CD4-positive, CD25-positive, alpha-beta regulatory T cell (primary cell): ENCODE data around the gene MAP3K5. TPM values are rescaled to one million over a fixed set of nuclear protein-coding genes. Genes with fewer than 3 reads are reported as not detected.

Experiments used
- ATAC-seq, 2 donors: fragments of 150-1000 bp; cut with Tn5 transposase; one replicate each; pipeline ENCODE4 v1.10.0; 2021; ENCODE audit warnings: low read depth in 2 of 2, moderate number of reproducible peaks in 2 of 2, moderate library complexity in 1 of 2
- DNase-seq, 3 donors: peaks; one replicate each; pipeline versions ENCODE4 v3.0.0 to v3.0.0-alpha.2; 2012 to 2022; ENCODE audit warnings: mixed read lengths in 1 of 3
- H3K27ac ChIP-seq: one replicate; pipeline ENCODE4 v1.7.0; 2013; ENCODE audit warnings: mild to moderate bottlenecking, low read length; ENCODE audit not compliant: insufficient read depth, poor library complexity, severe bottlenecking
- H3K27me3 ChIP-seq: one replicate; pipeline ENCODE4 v1.7.0; 2013; ENCODE audit warnings: low read length; ENCODE audit not compliant: control insufficient read depth, insufficient read depth
- H3K36me3 ChIP-seq: one replicate; pipeline ENCODE4 v1.7.0; 2013; ENCODE audit warnings: mild to moderate bottlenecking, low read length, moderate library complexity; ENCODE audit not compliant: control insufficient read depth, insufficient read depth
- H3K4me1 ChIP-seq: 2 replicates; pipeline ENCODE4 v1.7.0; 2013; ENCODE audit warnings: mild to moderate bottlenecking, low read length; ENCODE audit not compliant: insufficient read depth, control insufficient read depth, poor library complexity, severe bottlenecking
- H3K4me3 ChIP-seq: one replicate; pipeline ENCODE4 v1.7.0; 2013; ENCODE audit warnings: low read depth, mild to moderate bottlenecking, low read length, moderate library complexity
- H3K9me3 ChIP-seq, 2 experiments: 1 replicate in 1 of 2; 2 replicates in 1 of 2; pipeline ENCODE4 v1.7.0; 2013; ENCODE audit warnings: low read length in 2 of 2, mild to moderate bottlenecking in 1 of 2, moderate library complexity in 1 of 2; ENCODE audit not compliant: control insufficient read depth in 2 of 2
- H3K27ac Mint-ChIP-seq, 3 donors: one replicate each; pipeline ENCODE4 v1.8.0; 2020 to 2022; ENCODE audit warnings: mild to moderate bottlenecking in 3 of 3, mixed read lengths in 3 of 3, moderate library complexity in 2 of 3
- H3K27me3 Mint-ChIP-seq: one replicate; pipeline ENCODE4 v1.8.0; 2022; ENCODE audit warnings: mild to moderate bottlenecking, mixed read lengths
- H3K36me3 Mint-ChIP-seq: one replicate; pipeline ENCODE4 v1.8.0; 2020; ENCODE audit warnings: mixed read lengths
- H3K4me1 Mint-ChIP-seq, 4 donors: one replicate each; pipeline ENCODE4 v1.8.0; 2020 to 2022; ENCODE audit warnings: mixed read lengths in 4 of 4, mild to moderate bottlenecking in 1 of 4
- H3K4me3 Mint-ChIP-seq, 4 donors: one replicate each; pipeline ENCODE4 v1.8.0; 2020 to 2022; ENCODE audit warnings: mild to moderate bottlenecking in 4 of 4, mixed read lengths in 4 of 4, moderate library complexity in 3 of 4
- H3K9me3 Mint-ChIP-seq, 7 donors: one replicate each; pipeline ENCODE4 v1.8.0; 2020 to 2022; ENCODE audit warnings: mixed read lengths in 7 of 7, mild to moderate bottlenecking in 3 of 7, moderate library complexity in 2 of 7
- polyA plus RNA-seq, 4 donors: library from polyadenylated mRNA; unstranded; fragments of 300-500 nt; fragmentation: Illumina TruSeq; gene quantifications; one replicate each; pipeline ENCODE4 v1.2.3, GENCODE V29; 2021
- total RNA-seq: library from RNA; stranded (reverse); gene quantifications from one replicate; pipeline ENCODE4 v1.2.3, GENCODE V29; 2022

MAP3K5 gene
- total and polyA plus RNA-seq, 5 donors from 2014 or later, result 14.4 to 44.0 (median 20.5) TPM

DNA sequence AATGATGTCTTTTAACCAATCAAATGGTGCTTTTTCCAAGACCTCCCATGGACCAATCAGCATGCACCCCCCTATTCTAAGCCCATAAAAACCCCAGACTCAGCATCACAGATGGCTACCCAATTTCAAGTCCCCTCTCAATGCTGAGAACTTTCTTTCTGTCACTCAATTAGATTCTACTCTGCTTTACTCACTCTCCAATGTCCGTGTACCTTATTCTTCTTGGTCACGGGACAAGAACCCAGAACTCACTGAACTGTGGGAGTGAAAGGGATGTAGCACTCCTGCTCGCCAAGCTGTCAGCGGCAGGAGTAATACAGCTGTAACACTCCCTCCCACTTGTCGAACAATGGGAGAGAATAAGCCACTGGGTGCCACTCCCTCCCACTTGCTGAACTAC lies 221.2 kb downstream of the MAP3K5 start:
- Mint-ChIP-seq H3K4me3 (peak overlapping the region in 1 of 4 donors; percentile 22), H3K9me3 (peaks cover 0 to 9% (median 2%) of the 10 kb centered on the region in 7 donors), H3K27ac (no peak overlapping the region), H3K36me3 (peaks cover 61% of the 10 kb centered on the region), H3K27me3 (no peaks in the 10 kb centered on the region), H3K4me1 (peaks cover 13 to 28% (median 15%) of the 10 kb centered on the region in 4 donors)
- peaks cover 74% of the 10 kb centered on the region for H3K36me3 ChIP-seq
- H3K27ac ChIP-seq, result no peak overlapping the region
- DNase-seq (no peak), ATAC-seq (no peak)
- no peaks in the 10 kb centered on the region for H3K9me3 ChIP-seq
- H3K27me3 ChIP-seq, result no peaks in the 10 kb centered on the region
- H3K4me3 ChIP-seq, result no peak overlapping the region
- H3K4me1 ChIP-seq, result no peaks in the 10 kb centered on the region

DNA sequence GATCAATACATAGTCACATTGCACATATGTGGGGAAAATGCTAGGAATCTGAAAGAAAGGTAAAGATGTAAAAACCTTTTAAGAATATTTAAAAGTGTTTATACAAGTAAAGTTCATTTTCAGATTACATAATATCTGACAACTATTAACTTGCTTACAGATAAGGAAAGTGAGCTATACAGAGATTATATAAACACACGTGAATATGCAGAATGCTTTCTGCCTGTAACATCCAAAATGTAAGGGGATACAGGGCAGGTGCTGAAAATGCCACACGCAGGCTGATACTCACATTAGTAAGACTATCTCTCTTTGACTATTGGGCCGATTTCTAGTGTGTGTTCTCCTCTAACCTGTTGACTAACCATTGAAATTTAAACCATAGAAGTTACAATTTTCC lies 224.1 kb downstream of the MAP3K5 start:
- Histone ChIP-seq H3K4me3 (no peak overlapping the region), H3K4me1 (no peaks in the 10 kb centered on the region), H3K36me3 (peaks cover 76% of the 10 kb centered on the region), H3K27me3 (no peaks in the 10 kb centered on the region), H3K27ac (no peak overlapping the region), H3K9me3 (no peaks in the 10 kb centered on the region)
- H3K4me1 Mint-ChIP-seq, result peaks cover 18 to 28% (median 23%) of the 10 kb centered on the region in 4 donors
- H3K9me3 Mint-ChIP-seq, result peaks cover 0 to 6% (median 2%) of the 10 kb centered on the region in 7 donors
- peaks cover 58% of the 10 kb centered on the region for H3K36me3 Mint-ChIP-seq
- H3K27me3 Mint-ChIP-seq, result no peaks in the 10 kb centered on the region
- H3K4me3 Mint-ChIP-seq, result no peak overlapping the region
- DNase-seq (no peak), ATAC-seq (no peak)
- H3K27ac Mint-ChIP-seq, result peak overlapping the region in 1 of 3 donors; percentile 69

DNA sequence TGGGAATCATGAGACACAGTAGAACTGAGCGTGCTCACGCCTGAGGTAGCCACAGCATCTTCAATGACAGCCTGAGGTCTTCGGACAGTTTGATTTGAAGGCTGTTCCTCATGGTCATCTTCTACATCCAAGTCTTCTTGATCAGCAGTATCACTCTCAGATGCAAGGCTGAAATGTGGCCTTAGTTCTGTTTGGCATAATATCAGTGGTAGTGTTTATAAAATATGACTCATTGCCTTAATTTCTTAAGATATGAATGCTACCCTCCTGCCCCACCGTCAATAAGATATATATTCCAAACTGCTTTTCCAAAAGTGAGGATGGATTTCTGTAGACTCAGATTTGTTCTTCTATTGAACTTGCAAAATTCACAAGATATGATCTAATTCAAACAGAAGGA lies 224.6 kb downstream of the MAP3K5 start:
- H3K27ac ChIP-seq, result no peak overlapping the region
- Mint-ChIP-seq H3K4me1 (peaks cover 18 to 28% (median 24%) of the 10 kb centered on the region in 4 donors), H3K27ac (peak overlapping the region in 1 of 3 donors; percentile 69), H3K4me3 (no peak overlapping the region), H3K9me3 (peaks cover 0 to 5% (median 2%) of the 10 kb centered on the region in 7 donors), H3K36me3 (peaks cover 57% of the 10 kb centered on the region), H3K27me3 (no peaks in the 10 kb centered on the region)
- no peak overlapping the region for H3K4me3 ChIP-seq
- H3K36me3 ChIP-seq, result peaks cover 76% of the 10 kb centered on the region
- H3K4me1 ChIP-seq, result no peaks in the 10 kb centered on the region
- no peaks in the 10 kb centered on the region for H3K9me3 ChIP-seq
- no peaks in the 10 kb centered on the region for H3K27me3 ChIP-seq
- DNase-seq (no peak), ATAC-seq (no peak)

DNA sequence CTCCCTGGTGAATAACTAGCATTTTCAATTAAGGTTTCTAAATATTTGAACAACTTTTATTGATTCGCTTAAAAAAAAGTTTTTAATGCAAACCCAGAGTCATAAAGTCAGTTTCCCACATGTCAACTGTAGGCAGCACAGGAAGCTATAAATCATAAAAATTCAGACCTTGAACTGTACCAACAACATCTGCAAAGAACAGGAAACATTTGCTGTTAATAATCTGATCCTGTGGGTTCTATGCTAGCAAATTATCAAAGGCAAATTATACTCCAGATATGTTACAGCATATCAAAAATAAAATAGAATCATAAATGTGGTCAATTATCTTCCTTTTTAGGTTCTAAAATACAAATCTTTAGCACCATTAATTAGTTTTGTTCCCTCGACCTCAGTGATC lies 225.4 kb downstream of the MAP3K5 start:
- H3K27me3 Mint-ChIP-seq, result no peaks in the 10 kb centered on the region
- H3K36me3 Mint-ChIP-seq, result peaks cover 55% of the 10 kb centered on the region
- DNase-seq (no peak), ATAC-seq (no peak)
- H3K4me3 Mint-ChIP-seq, result no peak overlapping the region
- Histone ChIP-seq H3K27me3 (no peaks in the 10 kb centered on the region), H3K4me3 (no peak overlapping the region), H3K4me1 (no peaks in the 10 kb centered on the region), H3K9me3 (no peaks in the 10 kb centered on the region), H3K36me3 (peaks cover 83% of the 10 kb centered on the region), H3K27ac (no peak overlapping the region)
- H3K4me1 Mint-ChIP-seq, result peaks cover 18 to 28% (median 25%) of the 10 kb centered on the region in 4 donors
- peak overlapping the region in 1 of 3 donors; percentile 69 for H3K27ac Mint-ChIP-seq
- H3K9me3 Mint-ChIP-seq, result peaks cover 0 to 5% (median under 1%) of the 10 kb centered on the region in 7 donors

DNA sequence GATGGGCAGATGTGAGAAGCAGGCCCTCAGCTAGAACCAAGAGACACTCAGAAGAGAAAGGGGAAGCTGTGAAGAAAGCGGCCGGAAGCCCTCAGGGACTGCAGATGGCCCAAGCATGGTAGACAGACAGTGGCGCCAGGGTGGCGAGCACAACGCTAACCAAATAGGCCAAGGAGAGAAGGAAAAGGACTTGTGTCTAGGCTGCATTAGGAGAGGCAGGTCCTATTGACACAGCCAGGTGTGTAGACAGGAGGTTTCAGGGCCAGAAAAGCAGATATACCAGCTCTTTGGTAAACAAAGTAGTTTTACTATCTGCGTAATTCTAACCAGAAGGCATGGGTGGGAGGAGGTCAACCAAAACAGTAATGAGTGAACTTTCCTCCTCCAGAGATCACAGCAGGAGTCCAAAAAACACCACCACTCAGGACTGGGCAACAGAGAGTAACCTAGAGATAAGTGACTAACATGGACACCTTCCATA lies 226.2 kb downstream of the MAP3K5 start:
- DNase-seq (no peak), ATAC-seq (no peak)
- Mint-ChIP-seq H3K27ac (peak overlapping the region in 1 of 3 donors; percentile 69), H3K36me3 (peaks cover 54% of the 10 kb centered on the region), H3K27me3 (no peaks in the 10 kb centered on the region), H3K4me3 (no peak overlapping the region), H3K4me1 (peaks cover 18 to 30% (median 25%) of the 10 kb centered on the region in 4 donors), H3K9me3 (no peaks in the 10 kb centered on the region)
- Histone ChIP-seq H3K27ac (no peak overlapping the region), H3K27me3 (no peaks in the 10 kb centered on the region), H3K9me3 (no peaks in the 10 kb centered on the region), H3K4me1 (no peaks in the 10 kb centered on the region), H3K36me3 (peaks cover 83% of the 10 kb centered on the region), H3K4me3 (no peak overlapping the region)

DNA sequence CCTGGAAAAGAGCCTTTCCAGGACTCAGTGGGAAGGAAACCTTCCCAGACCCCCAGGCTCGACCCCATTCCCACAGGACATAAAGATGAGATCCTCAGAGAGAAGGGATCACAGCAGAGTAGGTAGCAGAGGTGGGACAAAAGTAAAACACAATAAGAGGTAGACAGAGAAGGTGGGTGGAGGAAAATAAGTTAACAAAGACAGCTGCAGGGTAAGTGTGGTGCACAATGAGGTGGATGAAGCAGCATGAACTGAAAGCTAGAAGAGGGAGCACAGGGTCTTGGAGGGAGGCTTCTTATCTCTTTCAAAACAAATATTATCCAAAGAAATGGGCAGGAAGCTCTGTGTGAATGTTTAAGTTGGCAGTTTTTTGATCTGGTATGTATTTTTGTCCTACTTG lies 228.1 kb downstream of the MAP3K5 start:
- no peaks in the 10 kb centered on the region for H3K27me3 Mint-ChIP-seq
- Histone ChIP-seq H3K36me3 (peaks cover 82% of the 10 kb centered on the region), H3K4me1 (no peaks in the 10 kb centered on the region), H3K4me3 (no peak overlapping the region), H3K27me3 (no peaks in the 10 kb centered on the region), H3K27ac (no peak overlapping the region), H3K9me3 (no peaks in the 10 kb centered on the region)
- H3K4me3 Mint-ChIP-seq, result no peak overlapping the region
- ATAC-seq (no peak), DNase-seq (no peak)
- H3K4me1 Mint-ChIP-seq, result peaks cover 14 to 20% (median 17%) of the 10 kb centered on the region in 4 donors
- H3K9me3 Mint-ChIP-seq, result no peaks in the 10 kb centered on the region
- H3K27ac Mint-ChIP-seq, result peak overlapping the region in 2 of 3 donors; percentile 8 to 56
- peaks cover 48% of the 10 kb centered on the region for H3K36me3 Mint-ChIP-seq

DNA sequence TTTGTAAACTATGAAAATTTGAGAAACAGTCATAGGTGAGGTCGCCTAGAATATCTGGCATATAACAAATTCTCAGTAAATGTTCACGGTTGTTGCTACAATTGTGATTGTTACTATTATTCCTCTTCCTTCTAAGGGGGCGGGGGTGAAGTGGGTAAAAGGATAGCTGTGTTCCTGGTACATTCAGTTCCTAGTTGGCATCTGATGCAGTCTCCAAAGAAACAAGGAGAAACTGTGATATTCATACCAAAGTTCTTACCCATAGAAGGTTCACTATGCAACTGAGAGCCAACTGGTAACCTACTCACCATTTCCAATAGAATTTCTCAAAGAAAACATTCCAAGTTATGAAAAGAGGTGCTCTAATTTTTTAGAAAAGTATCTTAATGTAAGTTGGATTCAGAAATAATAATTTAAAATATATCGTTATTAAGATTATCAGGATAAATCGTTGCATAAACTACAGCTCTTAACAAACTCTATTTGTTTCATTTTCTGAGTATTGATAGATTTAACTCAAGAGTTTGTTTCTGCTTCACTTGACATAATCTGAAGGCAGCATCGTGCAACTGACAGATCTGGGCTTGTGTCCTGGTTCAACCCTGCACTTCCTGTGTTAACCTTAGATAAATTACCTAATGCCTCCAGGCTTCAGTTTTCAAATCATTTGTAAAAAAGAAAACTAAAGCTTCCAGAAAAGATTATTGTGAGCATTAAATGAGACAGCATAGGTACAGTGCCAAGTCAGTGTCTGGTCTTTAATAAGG lies 228.7 kb downstream of the MAP3K5 start:
- Mint-ChIP-seq H3K9me3 (no peaks in the 10 kb centered on the region), H3K27ac (peak overlapping the region in 2 of 3 donors; percentile 8 to 56), H3K4me3 (no peak overlapping the region), H3K27me3 (no peaks in the 10 kb centered on the region), H3K36me3 (peaks cover 52% of the 10 kb centered on the region), H3K4me1 (peaks cover 10 to 20% (median 16%) of the 10 kb centered on the region in 4 donors)
- no peak for ATAC-seq
- H3K27me3 ChIP-seq, result no peaks in the 10 kb centered on the region
- no peaks in the 10 kb centered on the region for H3K4me1 ChIP-seq
- no peaks in the 10 kb centered on the region for H3K9me3 ChIP-seq
- DNase-seq, result no peak
- no peak overlapping the region for H3K4me3 ChIP-seq
- H3K27ac ChIP-seq, result no peak overlapping the region
- H3K36me3 ChIP-seq, result peaks cover 82% of the 10 kb centered on the region

DNA sequence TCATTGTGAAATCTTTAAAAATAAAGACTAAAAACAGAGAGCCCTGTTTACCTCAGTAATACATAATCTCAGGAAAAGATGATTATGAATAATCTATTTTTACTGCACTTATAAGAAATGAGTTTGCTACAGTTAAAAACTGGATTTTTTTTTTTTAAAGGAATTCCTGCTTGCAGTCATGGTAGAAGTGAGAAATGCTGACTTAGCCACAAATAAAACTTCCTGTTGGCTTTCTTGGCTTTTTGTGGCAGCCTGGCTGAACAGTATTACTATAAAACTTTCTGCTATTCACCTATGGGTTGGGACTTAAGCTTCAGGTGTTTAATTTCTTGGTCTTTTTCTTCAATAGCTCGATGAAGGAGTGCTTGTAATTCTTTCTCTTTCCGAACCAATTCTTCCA lies 230.1 kb downstream of the MAP3K5 start:
- no peak overlapping the region for H3K27ac ChIP-seq
- no peaks in the 10 kb centered on the region for H3K27me3 ChIP-seq
- H3K36me3 Mint-ChIP-seq, result peaks cover 58% of the 10 kb centered on the region
- no peak for DNase-seq
- H3K9me3 Mint-ChIP-seq, result no peaks in the 10 kb centered on the region
- no peaks in the 10 kb centered on the region for H3K27me3 Mint-ChIP-seq
- no peak overlapping the region for H3K4me3 ChIP-seq
- no peak for ATAC-seq
- no peaks in the 10 kb centered on the region for H3K9me3 ChIP-seq
- H3K36me3 ChIP-seq, result peaks cover 83% of the 10 kb centered on the region
- H3K4me1 Mint-ChIP-seq, result peaks cover 6 to 20% (median 10%) of the 10 kb centered on the region in 4 donors
- no peaks in the 10 kb centered on the region for H3K4me1 ChIP-seq
- H3K4me3 Mint-ChIP-seq, result no peak overlapping the region
- H3K27ac Mint-ChIP-seq, result peak overlapping the region in 1 of 3 donors; percentile 15
